Mesodermal cell (in vitro differentiated cells): ENCODE measurements around the gene DLGAP1.

ENCODE experiments used
- H3K27ac ChIP-seq: 2 replicates; pipeline ENCODE4 v1.7.0; 2013; ENCODE audit warnings: mild to moderate bottlenecking, low read depth, low read length, moderate library complexity; ENCODE audit not compliant: severe bottlenecking
- H3K36me3 ChIP-seq: 2 replicates; pipeline ENCODE4 v1.7.1; 2013; ENCODE audit warnings: mild to moderate bottlenecking, low read length, moderate library complexity; ENCODE audit not compliant: control insufficient read depth, insufficient read depth
- H3K4me1 ChIP-seq: one replicate; pipeline ENCODE4 v1.7.1; 2013; ENCODE audit warnings: mild to moderate bottlenecking, low read length; ENCODE audit not compliant: insufficient read depth, control insufficient read depth, poor library complexity, severe bottlenecking
- H3K4me3 ChIP-seq: 2 replicates; pipeline ENCODE4 v1.7.0; 2013; ENCODE audit warnings: low read length, control low read depth, mild to moderate bottlenecking; ENCODE audit not compliant: insufficient read depth, poor library complexity, severe bottlenecking; ENCODE audit errors: extremely low read depth
- H3K9me3 ChIP-seq: 2 replicates; pipeline ENCODE4 v1.7.1; 2013; ENCODE audit warnings: mild to moderate bottlenecking, low read length, moderate library complexity; ENCODE audit not compliant: control insufficient read depth
- WGBS, 2 experiments: methylation state at CpG; one replicate each; pipeline ENCODE4 v1.1.5; 2013; ENCODE audit warnings: missing lambda C conversion rate in 2 of 2; ENCODE audit not compliant: insufficient coverage in 2 of 2; 5-methylcytosine and 5-hydroxymethylcytosine counted together

The DLGAP1 gene

DNA sequence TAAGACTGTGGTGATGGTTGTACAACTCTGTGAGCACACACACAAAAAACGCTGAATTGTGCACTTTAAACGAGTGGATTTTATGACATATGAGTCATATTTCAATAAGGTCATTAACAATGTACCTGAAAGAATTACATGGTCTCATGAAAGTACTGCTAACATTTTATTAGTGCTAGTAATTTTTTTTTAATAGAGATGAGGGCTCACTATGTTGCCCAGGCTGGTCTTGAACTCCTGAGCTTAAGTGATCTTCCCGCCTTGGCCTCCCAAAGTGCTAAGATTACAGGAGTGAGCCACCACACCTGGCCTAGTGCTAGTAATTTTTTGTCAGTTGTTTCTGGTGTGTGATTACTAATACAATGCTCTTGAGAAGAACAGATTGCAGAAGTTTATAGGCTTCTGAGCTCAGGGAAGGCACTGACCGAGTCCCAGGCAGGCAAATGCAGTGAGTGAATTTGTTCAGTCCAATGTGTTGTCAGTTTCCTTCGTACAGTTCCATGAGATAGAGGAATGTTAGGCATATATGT is 828.1 kb downstream of the DLGAP1 start:
- 94 to 100% methylated on average over 2 of the region's 5 CpGs for WGBS, 2 experiments
- Histone ChIP-seq H3K36me3 (no peaks in the 10 kb centered on the region), H3K4me3 (no peak overlapping the region), H3K27ac (no peak overlapping the region), H3K9me3 (no peaks in the 10 kb centered on the region), H3K4me1 (peaks cover 27% of the 10 kb centered on the region)

- peaks cover 33% of the 10 kb centered on the region for H3K4me1 ChIP-seq
- H3K9me3 ChIP-seq: no peaks in the 10 kb centered on the region
- peak overlapping the region; percentile 100 for H3K27ac ChIP-seq
- H3K36me3 ChIP-seq: no peaks in the 10 kb centered on the region
- H3K4me3 ChIP-seq: no peak overlapping the region
Observed at GRCh38 chr18:3625742-3626091, 829.4 kb downstream of the DLGAP1 start.

DNA sequence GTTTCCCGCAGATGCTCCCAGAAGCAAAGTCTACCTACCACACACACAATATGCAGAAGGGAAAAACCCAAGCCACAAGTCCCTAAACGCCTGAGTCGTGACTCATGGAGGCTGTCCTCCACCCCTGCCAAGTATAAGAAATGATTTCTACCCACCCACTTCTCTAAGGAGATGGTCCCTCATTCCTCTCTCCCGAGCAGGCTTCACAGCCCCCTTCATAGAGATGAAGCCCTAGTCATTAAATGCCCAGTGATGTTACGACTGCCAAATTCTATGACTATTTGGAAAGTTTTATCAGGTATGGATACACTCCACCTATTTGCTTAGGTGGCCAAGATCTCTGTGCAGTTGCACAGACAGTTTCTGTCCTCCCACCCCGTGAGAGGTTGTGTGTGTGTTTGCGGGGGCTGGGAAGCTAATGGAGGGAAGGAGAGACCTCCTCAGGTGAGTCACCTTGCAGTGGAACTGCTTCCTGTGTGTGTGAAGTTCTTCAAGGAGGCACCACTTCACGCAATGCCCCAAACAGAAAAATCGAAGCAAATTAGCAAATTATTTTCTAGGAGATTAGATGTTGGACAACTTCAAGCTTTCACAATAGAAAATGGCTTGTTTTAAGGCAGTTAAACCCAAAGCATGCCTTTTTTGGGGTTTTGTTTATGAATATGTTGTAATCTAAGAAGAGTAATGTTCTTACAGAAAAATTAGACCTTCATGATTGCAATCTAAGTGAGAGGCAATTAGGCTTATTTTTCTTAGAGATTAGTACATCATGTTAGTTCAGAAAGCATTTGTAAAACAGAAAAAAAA is 830.0 kb downstream of the DLGAP1 start:
- Histone ChIP-seq H3K27ac (peak overlapping the region; percentile 100), H3K36me3 (no peaks in the 10 kb centered on the region), H3K9me3 (no peaks in the 10 kb centered on the region), H3K4me3 (peak overlapping the region; percentile 21), H3K4me1 (peaks cover 33% of the 10 kb centered on the region)
- 24 to 39% methylated on average over 5 of the region's 9 CpGs for WGBS, 2 experiments

- 40 to 44% methylated on average over 1 to 2 of the region's 2 CpGs for WGBS, 2 experiments
- Histone ChIP-seq H3K4me1 (peaks cover 33% of the 10 kb centered on the region), H3K27ac (peak overlapping the region; percentile 100), H3K36me3 (no peaks in the 10 kb centered on the region), H3K4me3 (peak overlapping the region; percentile 21), H3K9me3 (no peaks in the 10 kb centered on the region)
Observed at GRCh38 chr18:3624546-3624934, 830.6 kb downstream of the DLGAP1 start.

GRCh38 chr18:3623769-3624545 is 831.1 kb downstream of the DLGAP1 start:
- Histone ChIP-seq H3K36me3 (no peaks in the 10 kb centered on the region), H3K4me3 (peak overlapping the region; percentile 21), H3K27ac (peak overlapping the region; percentile 100), H3K9me3 (no peaks in the 10 kb centered on the region), H3K4me1 (peaks cover 33% of the 10 kb centered on the region)
- WGBS, 2 experiments: 12 to 21% methylated on average over 15 to 23 of the region's 30 CpGs

GRCh38 chr18:3620146-3621119 is 834.7 kb downstream of the DLGAP1 start:
- Histone ChIP-seq H3K27ac (no peak overlapping the region), H3K4me3 (no peak overlapping the region), H3K4me1 (peaks cover 40% of the 10 kb centered on the region), H3K36me3 (no peaks in the 10 kb centered on the region), H3K9me3 (peaks cover 3% of the 10 kb centered on the region)
- WGBS, 2 experiments: 93 to 99% methylated on average over 12 to 14 of the region's 18 CpGs

GRCh38 chr18:3619746-3620145 is 835.4 kb downstream of the DLGAP1 start:
- 100% methylated on average over 2 of the region's 4 CpGs; no CpG with 5 or more reads in 1 of the 2 experiments for WGBS, 2 experiments
- H3K36me3 ChIP-seq: no peaks in the 10 kb centered on the region
- no peak overlapping the region for H3K4me3 ChIP-seq
- peaks cover 3% of the 10 kb centered on the region for H3K9me3 ChIP-seq
- H3K4me1 ChIP-seq: peaks cover 37% of the 10 kb centered on the region
- no peak overlapping the region for H3K27ac ChIP-seq

GRCh38 chr18:3619222-3619621 is 835.9 kb downstream of the DLGAP1 start:
- Histone ChIP-seq H3K4me1 (peaks cover 34% of the 10 kb centered on the region), H3K4me3 (no peak overlapping the region), H3K27ac (no peak overlapping the region), H3K36me3 (no peaks in the 10 kb centered on the region), H3K9me3 (peaks cover 3% of the 10 kb centered on the region)
- 100% methylated on average over 1 to 2 of the region's 3 CpGs for WGBS, 2 experiments

- 100% methylated on average over 1 of the region's 3 CpGs for WGBS, 2 experiments
- Histone ChIP-seq H3K36me3 (no peaks in the 10 kb centered on the region), H3K27ac (no peak overlapping the region), H3K4me3 (no peak overlapping the region), H3K9me3 (peaks cover 3% of the 10 kb centered on the region), H3K4me1 (peaks cover 21% of the 10 kb centered on the region)
Observed at GRCh38 chr18:3616744-3617143, 838.4 kb downstream of the DLGAP1 start.

DNA sequence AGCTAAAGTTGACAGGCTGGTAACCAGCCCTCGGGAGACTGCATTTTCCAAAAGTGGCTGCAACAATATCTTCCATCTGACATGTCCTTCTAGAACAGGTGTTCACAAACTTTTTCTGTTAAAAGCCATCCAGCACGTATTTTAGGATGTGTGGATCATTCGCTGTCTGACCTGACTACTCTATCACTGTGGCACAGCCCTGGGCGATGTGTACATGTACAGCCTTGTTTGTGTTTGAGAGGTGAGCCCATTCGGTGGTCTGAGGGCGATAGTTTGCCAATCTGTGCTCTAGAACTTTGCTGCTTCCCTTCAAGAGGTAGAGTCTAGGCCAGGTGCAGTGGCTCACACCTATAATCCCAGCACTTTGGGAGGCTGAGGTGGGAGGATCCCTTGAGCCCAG is 839.0 kb downstream of the DLGAP1 start:
- Histone ChIP-seq H3K27ac (no peak overlapping the region), H3K4me3 (no peak overlapping the region)
- 100% methylated on average over 3 to 5 of the region's 6 CpGs for WGBS, 2 experiments

More for the DNA sequence above, 839.0 kb downstream of the DLGAP1 start:
- Histone ChIP-seq H3K36me3 (no peaks in the 10 kb centered on the region), H3K4me1 (peaks cover 22% of the 10 kb centered on the region), H3K9me3 (peaks cover 3% of the 10 kb centered on the region)
